ENCODE results near the gene DNPH1.

The DNPH1 gene, protein sequence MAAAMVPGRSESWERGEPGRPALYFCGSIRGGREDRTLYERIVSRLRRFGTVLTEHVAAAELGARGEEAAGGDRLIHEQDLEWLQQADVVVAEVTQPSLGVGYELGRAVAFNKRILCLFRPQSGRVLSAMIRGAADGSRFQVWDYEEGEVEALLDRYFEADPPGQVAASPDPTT

DNA sequence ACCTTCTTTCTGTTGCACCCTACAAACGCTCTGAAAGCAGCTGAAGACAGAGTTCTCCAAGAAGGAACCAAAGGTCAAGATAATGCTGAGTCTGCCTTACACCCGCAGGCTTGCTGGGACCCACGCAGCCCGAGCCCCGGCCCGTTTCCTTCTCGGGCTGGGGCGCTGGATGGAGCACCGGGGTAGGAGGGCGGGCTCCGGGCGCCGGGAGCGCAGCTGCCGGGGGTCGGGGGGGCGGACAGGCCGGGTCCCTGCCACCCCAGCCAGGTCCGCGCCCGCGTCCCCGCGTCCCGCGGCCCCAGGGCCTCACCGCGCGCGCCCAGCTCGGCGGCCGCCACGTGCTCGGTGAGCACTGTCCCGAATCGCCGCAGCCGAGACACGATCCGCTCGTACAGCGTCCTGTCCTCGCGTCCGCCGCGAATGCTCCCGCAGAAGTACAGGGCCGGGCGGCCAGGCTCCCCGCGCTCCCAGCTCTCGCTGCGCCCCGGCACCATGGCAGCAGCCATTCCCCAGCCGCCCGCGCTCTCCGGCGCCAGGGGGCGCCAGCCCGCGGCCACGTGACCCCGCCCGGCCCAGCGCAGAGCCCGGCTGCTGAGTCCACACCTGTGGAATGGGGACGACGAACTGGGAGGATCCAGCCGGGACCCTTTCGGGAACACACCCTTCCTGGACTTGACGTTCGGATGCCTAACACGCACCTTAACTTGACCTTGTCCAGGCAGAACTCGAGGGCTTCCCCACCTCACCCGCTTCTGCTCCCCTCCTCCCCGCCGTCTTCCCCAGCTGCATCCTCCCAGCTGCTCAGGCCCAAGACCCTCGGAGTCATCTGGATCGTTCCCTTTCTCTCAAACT, at the start of gene DNPH1:
TSS of gene DNPH1 (minus strand) at position 531 of the 852 bp plus-strand sequence. CDS start at position 506, 25 bp downstream.
- DNase-seq (ENCODE audit: low read depth, low spot score) = no peak

DNA sequence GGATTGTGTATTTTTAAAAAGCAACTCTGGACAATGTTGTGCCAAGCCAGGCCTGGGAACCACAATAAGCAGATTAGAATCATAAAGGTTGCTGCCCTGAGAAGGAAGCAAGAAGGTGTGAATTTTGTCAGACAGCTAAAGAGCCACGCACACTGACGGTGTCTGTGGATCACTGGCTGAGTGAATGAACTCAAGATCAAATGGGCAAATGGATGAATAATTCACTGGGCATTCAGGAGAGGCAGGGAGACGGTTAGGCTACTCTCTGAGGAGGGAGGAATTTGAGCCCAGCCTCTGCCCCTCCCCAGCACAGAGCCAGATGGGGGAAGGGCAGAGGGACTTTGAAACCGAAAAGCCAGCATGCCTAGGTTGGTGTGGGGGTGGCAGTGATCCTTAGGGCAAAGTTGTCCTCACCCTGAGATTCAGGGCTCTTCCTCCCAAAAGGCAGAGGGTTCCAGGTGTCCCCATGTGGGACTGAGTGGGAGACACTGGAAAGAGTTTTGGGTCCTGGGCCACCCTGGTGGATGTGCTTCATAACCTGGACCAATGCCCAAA, 49.3 kb upstream of the DNPH1 start:
- DNase-seq (ENCODE audit: low read depth, low spot score) = no peak

DNA sequence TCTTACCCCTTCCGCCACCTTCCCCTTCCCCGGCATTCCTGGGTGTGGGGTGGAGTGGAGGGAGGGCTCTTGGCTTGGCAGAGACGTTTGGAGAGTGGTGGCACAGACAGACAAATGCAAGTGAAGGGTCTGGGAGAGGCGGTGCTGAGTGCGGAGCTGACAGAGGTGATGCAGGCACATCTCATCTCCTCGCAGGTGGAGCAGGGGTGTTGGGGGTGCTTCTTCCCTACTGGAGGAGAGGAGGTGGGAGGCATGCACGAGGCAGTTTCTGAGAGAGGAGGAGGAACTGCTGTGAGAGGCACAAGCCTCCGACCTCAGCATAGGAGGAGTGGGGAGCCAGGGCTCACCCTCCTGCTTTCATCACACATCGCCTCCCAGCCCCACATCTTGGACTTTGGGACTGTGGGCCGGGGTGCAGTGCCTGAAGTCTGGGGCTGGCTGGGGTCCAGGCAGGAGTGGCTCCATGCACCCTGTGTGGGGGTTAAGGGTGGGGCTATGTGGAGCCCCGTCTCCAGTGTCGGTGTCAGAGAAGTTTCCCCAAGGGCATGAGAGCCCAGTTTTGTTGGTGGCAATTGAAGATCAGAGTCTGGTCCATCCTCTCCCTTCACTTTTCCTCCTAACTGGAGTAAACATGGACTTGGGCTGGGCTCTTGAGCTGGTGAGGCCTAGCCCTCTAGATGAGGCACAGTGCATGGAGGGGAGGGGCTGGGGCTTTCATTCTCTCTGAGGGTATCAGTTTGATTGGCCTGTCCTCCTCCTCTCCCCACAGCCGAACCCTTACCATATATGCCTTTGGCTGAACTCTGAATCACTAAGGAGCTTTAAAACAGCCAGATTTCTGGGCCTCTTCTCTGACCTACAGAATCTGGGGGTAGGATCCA, 48.6 kb upstream of the DNPH1 start:
- no peak for DNase-seq (ENCODE audit: low read depth, low spot score)

DNA sequence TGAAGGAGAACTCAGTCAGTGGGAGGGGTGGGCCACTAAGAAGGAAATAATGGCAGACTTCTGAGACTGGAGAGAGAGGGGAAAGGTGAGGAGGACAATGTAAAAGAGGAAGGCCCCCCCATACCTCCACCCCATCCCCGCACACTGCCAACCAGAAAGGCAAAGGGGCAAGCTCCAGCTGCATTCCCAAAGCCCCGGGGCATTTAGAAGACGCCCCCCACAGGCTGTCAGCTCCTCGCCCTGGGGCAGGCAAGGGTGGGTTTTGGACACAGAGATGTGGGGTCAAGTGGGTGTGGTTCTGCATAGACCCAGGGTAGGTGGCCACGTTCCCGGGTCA, 48.0 kb upstream of the DNPH1 start:
- no peak for DNase-seq (ENCODE audit: low read depth, low spot score)

DNA sequence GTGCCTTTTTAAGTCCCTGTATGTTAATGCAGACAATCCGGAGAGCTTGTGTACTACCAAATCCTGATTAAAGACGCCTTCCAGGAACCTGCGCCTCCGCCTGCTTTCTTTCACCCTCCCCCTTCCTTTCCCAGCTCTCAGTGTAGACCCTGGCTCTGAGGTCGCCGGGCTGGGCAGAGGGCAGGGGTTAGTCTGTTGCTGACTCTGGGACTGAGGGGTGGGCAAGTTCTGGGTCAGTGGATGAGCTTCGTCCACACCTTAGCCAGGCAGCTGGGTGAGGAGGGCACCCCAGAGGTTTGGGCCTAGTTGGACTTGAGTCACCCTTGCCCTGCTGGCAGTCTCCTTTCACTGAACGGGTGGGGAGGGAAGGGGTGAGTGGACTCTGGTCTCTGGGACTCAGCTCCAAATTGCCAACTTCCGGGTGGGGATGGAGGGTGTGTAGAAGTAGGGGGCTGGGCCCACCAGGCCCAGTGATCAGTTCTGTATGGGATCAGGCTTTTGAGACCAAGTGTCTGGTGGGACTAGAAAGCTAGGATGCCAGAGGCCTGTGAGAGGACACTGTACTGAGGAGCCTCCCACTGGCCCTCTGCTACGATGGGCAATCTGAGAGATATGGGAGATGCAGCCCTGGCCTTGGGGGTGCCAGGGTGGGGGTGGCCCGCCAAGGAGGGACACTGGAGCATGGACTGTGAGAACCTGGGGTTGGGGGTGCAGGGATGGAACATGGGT, 47.5 kb upstream of the DNPH1 start:
- no peak for DNase-seq (ENCODE audit: low read depth, low spot score)

DNA sequence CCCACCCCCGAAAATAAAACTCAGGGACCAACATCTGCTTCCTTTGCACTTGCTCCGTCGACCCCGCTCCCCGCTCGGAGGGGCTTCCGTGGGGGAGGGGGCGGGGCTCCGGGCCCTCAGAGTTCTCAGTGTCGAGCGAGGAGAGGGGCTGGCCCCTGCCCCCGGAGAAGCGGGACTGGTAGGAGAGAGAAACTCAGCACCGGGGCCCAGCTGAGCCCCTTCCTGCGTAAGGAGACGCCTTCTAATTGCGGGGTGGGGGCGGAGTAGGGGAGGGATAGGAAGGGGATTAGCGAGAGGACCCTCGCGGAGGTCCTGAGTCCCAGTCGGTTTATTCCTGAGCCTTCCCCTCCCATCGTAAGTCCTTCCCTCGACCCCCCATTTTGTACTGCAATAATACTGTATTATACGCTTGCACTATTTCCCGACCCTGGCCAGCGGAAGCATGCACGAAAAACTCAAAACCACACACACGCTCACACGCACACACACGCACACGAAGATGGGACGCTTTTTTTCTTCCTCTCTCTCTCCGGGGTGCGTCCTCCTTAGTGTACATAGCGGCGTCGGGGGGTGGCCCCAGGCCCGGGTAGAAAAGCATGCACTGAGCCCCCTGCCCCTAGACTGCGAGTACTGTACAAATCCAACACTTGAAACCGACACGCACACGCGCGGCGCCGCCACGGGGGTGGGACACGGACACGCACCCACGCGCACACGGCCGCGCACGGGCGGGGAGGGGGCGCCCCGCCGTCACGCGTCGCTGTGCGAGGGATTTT, 46.7 kb upstream of the DNPH1 start:
- DNase-seq (ENCODE audit: low read depth, low spot score) = no peak

DNA sequence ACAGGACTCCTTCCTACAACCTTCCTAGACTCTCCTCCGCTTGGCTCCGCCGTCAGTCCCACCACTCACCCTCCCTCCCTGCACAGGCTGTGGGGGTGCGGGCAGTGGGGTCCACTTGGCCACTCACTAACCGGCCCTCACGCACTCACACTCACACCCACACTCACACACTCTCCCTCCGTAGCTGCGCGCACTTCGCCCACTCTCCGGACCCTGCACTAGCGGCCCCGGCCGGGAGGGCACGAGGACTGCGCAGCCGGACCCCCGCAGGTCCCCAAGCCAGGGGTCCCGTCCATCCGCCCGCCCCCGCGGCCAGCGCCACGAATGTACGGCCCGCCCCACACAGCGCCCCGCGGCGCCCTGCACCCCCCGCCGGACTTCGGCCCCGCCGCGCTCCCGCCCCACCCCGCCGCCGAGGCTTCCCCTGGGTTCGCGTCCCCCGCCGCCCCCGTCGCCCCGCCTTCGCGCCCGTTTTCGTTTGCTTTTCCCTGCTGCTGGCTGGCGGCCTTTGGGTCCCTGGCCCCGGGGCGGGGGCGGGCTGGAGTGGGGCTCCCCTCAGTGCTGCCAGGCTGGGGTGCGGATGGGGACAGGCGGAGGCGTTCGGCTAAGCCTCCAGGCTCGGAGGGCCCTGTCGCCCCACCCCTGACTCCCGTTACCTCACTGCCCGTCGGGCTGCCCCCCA, 45.8 kb upstream of the DNPH1 start:
- no peak for DNase-seq (ENCODE audit: low read depth, low spot score)

DNA sequence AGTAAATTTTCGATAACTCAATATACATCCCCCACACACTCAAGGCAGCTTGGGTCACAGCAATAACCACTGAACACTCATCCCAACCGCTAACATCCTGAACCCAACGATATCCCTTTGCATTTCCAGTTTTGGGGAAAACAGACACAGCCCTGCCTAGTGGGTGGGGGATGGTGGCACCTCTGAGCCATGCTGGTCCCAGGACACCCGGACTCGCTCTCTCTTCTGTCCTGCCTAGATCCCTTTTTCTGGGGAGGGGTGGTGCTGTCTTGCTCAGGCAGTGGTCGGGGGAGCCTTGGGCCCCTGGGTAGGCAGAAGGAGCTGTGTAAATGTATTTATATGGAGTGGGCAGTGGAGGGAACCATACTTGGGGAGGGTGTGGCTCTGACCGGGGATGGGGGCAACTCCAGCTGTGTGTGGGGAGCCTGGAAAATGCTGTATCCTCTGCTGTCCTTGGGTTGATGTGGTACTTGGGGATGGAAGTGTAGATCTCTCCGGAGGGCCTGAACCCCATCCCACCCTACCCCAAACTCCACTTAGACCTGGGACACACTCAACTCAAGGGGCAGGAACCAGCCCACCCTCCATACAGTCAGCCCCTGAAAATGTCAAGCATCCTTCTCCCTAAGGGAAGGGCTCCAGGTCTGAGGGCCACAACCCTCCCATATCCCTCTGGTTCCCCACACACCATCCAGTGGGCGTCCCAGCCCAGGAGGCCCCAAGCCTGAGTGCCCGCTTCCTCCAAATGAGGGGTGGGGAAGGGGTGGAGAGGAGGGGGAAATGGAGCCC, 45.0 kb upstream of the DNPH1 start:
- no peak for DNase-seq (ENCODE audit: low read depth, low spot score)

DNA sequence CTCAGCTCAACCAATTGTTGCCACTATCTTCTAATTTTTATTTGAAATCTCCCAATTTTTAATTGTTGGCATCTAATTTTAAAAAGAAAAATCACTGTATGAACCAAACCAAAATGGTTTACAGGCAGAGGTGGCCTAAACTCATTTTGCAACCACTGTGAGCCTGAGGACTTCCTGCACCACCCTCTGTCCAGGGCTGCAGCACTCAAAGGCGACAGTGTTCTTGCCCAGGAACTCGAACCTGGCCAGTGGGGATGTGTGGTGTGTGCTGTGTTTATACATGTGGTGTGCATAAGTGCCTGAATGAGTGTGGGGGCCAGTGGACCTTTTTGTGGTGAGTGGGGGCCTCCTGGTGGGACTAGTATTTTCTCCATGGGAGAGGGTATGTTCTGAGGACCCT, 44.4 kb upstream of the DNPH1 start:
- no peak for DNase-seq (ENCODE audit: low read depth, low spot score)

DNA sequence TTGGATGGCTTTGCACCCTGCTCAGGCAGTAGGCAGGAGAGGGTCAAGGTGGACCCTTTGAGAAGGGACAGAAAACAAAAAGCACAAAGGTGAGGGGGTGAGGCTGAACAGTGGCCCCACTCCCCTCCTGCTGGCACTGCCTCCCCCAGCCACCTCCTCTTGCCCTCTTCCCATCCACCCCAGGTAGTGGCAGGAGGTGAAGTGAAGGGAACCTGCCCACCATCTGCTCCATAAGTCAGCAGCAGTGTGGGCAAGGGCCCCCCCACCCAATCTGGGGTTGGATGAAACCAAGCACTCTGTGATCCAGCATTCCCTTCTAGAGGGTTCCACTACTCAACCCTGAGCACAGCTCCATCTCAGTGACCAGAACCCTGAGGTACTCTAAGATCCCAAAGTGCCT, 42.7 kb upstream of the DNPH1 start:
- no peak for DNase-seq (ENCODE audit: low read depth, low spot score)

DNA sequence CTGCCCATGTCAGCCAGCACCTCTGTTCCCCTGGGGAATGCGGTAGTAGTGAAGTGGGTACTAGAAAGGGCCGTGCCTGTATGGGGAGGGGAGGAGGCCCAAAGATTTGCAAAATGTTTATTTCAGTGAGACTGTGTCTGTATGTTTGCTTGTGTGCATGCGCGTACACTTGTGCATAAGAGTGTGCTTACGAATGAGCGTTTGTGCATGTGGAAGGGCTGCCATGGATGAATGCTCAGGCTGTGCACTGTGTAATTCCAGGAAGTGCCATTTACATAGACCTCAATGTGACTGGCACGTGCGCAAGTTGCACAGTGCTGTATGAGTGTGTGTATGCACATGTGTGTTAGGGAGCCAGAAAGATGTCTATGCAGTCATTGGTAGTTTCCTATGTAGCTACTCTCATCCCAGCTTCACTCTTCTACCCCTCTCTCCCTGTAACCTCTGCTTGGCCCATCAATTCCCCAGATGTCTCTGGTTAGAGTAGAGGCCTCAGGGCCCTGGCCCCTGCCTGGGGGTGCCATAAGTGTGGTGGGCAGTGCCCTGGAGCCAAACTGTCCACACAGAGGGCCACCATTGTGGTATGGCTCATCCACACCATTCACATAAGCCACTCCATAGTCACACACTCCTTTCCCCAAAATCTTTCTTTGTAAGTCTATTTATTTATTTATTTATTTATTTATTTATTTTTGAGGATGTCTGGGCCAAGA, 42.0 kb upstream of the DNPH1 start:
- DNase-seq (ENCODE audit: low read depth, low spot score) = no peak

DNA sequence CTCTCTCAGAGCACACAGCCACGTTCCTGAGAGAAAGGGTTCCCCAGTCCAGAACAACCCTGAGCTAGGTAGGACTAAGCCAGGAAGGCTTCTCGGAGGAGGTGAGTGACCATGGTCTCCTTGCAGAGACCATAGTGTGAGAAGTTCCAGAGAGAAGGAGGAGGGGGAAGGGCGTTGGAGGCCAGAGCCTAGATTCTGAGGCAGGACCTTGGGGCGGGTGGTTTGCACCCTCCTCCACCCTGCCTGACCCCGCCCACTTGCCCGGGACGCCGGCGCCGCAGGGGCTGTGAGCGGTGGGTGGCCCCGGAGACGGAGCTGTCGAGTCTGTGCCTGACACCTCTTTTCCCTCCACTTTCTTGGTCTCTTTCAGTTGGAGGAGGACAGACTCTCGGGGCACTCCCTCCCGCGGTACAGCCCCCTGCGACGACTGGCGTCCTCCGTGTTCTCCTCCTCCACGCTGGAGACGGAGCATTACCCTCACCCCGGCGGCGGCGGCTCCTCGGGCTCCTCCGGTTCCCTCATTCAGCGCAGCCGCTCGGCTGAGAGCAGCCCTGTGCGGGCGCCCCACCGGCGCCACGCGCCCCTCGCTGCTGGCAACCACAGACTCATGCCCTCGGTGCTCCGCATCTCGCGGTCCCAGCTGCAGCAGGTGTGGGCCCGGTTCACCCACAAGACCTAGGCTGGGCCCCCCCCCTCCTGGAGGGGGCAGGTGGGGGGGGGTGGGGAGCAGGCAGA, 40.2 kb upstream of the DNPH1 start:
- no peak for DNase-seq (ENCODE audit: low read depth, low spot score)

DNA sequence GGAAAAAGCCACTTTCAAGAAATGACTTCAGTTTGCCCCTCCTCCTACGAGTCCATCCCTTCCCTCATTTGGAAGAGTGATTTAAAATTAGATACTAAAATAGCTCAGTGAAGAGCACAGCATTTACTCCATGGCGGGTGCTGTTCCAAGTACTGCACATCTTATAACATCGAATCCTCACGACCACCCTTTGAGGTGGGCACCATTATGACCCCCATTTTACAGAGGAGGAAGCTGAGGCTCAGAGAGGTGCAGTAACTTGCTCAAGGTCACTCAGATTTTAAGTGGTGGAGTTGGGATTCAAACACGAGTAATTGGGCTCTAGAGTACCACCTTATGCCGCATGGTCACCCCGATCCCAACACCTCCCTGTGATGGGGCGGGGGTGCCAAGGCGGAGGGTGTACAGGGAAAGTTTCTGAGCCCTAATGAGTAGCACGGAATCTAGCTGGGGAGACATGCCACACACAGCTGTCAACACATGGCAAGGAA, 39.5 kb upstream of the DNPH1 start:
- no peak for DNase-seq (ENCODE audit: low read depth, low spot score)

DNA sequence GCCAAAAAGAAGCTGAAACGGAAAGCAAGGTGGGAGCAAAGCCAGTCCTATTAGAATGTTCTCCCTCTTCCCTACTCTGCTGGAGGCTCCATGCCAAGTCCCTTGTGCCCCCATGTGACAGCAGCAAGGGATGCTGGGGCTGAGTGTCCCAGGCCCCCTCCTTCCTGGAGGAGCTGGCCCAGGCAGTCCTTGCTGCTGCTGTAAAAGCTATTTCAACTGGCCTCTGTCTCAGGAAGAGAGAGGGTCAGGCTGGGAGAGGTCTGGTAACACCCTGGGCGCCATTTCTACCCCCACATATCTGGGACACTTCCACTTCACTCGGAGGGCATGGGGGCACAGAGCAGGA, 39.0 kb upstream of the DNPH1 start:
- DNase-seq (ENCODE audit: low read depth, low spot score) = no peak

DNA sequence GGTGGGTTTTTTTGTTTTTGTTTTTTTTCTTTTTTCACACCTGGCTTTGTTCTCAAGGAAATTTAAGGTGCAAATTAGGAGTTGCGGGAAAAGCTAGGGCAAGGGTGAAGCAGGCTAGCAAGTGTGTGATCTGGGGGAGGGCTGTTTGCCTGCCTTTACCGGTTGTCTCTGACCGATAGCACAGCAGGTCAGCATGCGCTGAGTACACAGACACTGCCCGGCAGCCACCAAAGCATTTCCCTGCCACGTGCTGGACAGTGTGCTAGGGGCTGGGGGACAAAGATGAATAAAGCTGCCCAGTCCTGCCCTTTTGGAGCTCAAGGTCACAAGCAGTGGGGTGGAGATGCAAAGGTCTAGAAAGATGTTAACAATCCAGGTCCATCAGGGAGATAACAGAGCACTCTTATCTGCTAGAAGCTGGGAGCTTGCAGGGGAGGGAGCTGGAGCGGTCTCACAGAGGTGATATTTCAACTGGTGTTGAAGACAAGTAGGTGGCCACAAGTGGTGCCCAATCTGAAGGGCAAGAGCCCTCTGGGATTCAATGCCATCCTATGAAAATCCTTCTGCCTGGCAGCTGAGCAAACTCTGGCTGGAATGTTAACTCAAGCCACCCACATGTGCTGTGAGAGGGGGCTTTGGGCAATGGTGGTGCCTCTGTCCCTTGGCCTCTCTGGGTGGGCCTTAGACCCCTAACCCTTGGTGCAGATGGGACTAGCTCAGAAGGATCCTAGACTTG, 38.5 kb upstream of the DNPH1 start:
- DNase-seq (ENCODE audit: low read depth, low spot score) = no peak

DNA sequence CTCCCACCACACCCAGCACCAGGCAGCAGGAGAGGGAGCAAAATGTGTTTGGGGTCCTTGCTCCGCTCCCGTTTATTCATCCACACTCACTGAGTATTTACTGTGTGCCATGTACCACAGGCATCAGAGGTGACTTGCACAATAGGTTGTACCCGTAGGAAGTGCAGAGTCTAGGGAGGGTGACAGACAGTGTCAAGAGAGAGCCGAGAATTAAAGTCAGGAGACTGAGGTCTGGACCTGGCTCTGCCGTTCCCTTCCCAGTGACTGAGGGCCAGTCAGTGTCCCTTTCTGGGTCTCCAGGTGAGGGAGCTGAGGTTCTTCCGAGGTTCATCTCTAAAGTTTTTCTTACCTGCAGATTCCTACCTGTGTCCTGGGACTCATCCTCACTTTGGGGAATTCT, 36.3 kb upstream of the DNPH1 start:
- DNase-seq (ENCODE audit: low read depth, low spot score) = no peak

DNA sequence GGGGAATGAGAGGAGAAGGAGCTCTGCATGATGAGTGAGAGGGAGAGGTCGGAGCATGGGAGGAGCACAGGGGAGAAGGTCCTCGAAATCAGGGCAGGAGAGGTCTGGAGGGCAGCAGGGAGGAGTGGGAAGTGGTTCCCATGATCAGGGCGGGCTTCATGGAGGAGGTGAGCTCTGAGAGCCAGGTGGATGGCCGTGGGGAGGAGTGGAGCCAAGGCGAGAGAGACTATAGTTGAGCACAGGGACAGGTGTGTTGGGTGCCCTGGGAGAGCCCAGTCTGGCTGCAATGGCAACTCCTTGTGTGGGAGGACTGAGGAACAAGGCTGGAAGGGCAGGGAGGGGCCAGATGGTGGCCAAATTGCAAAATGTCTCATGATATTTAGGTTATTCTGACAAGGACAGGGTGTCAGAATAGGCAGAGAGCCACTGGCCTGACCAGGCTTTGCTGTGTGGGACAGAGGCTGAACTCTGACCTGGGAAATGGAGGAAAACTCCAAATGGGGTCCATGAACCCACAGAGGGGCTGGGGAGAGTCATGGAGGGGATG, 35.4 kb upstream of the DNPH1 start:
- no peak for DNase-seq (ENCODE audit: low read depth, low spot score)

Data from brain pericyte (primary cell).